ENCODE results near the gene CCK. TPM values are rescaled to one million over a fixed set of nuclear protein-coding genes. Genes with fewer than 3 reads are reported as not detected.

Gene CCK
- total and polyA plus RNA-seq, 8 donors, result 0.87 to 68.3 (median 1.5) TPM; not detected in 5

DNA sequence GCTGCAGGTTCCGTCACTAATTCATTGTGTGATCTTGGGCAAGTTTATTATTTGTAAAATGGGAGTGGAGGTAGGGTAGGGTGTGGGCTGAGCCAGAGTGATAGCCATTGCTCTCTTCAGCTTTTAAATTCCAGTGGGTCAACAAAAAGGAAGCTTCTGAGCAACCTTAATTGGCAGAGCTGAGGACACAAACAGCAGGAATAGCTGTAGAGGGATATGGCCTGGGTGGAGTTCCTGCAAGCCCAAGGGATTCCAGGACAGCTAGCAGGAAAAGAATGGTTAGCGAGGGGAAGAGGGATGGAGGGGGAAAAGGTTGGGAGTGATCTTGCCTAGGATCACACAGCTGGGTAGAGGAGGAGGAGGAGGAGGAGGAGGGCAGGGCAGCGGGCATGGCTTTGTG, 11.4 kb downstream of the CCK start:
- Histone ChIP-seq H3K9me3 (peaks cover 0 to 4% (median 0%) of the 10 kb centered on the region in 4 donors), H3K36me3 (no peaks in the 10 kb centered on the region), H3K27ac (no peak overlapping the region), H3K4me3 (no peak overlapping the region), H3K27me3 (peaks cover 0 to 37% (median 0%) of the 10 kb centered on the region in 3 donors), H3K4me1 (peaks cover 0 to 5% (median 0%) of the 10 kb centered on the region in 4 donors)
- intact Hi-C loops (cut with DNase I; ENCODE audit: low total_unique reads), result loop anchor here (10.0 kb wide), 1 partner anchor 180 kb away; no protein-coding TSS in a partner anchor
- 34 to 44% (median 37%) methylated on average over 3 of the region's 3 CpGs for WGBS, 5 donors
- TF ChIP-seq POLR2AphosphoS5 (IDR thresholded peaks at IDR 0.05) (no peak), POLR2A (IDR thresholded peaks at IDR 0.05) (no peak), EP300 (IDR thresholded peaks at IDR 0.05) (no peak)
- TF ChIP-seq, protein P1, sequence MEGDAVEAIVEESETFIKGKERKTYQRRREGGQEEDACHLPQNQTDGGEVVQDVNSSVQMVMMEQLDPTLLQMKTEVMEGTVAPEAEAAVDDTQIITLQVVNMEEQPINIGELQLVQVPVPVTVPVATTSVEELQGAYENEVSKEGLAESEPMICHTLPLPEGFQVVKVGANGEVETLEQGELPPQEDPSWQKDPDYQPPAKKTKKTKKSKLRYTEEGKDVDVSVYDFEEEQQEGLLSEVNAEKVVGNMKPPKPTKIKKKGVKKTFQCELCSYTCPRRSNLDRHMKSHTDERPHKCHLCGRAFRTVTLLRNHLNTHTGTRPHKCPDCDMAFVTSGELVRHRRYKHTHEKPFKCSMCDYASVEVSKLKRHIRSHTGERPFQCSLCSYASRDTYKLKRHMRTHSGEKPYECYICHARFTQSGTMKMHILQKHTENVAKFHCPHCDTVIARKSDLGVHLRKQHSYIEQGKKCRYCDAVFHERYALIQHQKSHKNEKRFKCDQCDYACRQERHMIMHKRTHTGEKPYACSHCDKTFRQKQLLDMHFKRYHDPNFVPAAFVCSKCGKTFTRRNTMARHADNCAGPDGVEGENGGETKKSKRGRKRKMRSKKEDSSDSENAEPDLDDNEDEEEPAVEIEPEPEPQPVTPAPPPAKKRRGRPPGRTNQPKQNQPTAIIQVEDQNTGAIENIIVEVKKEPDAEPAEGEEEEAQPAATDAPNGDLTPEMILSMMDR (IDR thresholded peaks at IDR 0.05), result no peak
- DNase-seq, result no peak

DNA sequence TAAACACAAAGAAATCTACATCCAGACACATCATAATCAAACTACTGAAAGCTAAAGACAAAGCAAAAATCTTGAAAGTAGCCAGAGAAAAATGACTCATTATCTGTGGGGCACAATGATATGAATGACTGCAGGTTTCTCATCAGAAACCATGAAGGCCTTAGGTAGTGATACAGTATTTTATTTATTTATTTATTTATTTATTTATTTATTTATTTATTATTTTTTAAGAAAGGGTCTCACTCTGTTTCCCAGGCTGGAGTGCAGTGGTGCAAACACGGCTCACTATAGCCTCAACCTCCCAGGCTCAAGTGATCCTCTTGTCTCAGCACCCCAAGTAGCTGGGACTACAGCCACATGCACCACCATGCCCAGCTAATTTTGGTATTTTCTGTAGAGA, 15.2 kb downstream of the CCK start:
- intact Hi-C loops (cut with DNase I; ENCODE audit: low total_unique reads), result loop anchor here (10.0 kb wide), 1 partner anchor 184 kb away; no protein-coding TSS in a partner anchor
- TF ChIP-seq EP300 (IDR thresholded peaks at IDR 0.05) (no peak), POLR2AphosphoS5 (IDR thresholded peaks at IDR 0.05) (no peak), POLR2A (IDR thresholded peaks at IDR 0.05) (no peak)
- TF ChIP-seq, protein P1 (IDR thresholded peaks at IDR 0.05), result no peak
- H3K27ac ChIP-seq, result no peak overlapping the region
- no peak overlapping the region for H3K4me3 ChIP-seq
- peaks cover 0 to 17% (median 0%) of the 10 kb centered on the region in 3 donors for H3K27me3 ChIP-seq
- no peaks in the 10 kb centered on the region for H3K36me3 ChIP-seq
- H3K4me1 ChIP-seq, result peaks cover 0 to 13% (median 3%) of the 10 kb centered on the region in 4 donors
- 0 to 100% (median 93%) methylated on average over 1 of the region's 1 CpG for WGBS, 5 donors
- no peak for DNase-seq
- no peaks in the 10 kb centered on the region for H3K9me3 ChIP-seq

DNA sequence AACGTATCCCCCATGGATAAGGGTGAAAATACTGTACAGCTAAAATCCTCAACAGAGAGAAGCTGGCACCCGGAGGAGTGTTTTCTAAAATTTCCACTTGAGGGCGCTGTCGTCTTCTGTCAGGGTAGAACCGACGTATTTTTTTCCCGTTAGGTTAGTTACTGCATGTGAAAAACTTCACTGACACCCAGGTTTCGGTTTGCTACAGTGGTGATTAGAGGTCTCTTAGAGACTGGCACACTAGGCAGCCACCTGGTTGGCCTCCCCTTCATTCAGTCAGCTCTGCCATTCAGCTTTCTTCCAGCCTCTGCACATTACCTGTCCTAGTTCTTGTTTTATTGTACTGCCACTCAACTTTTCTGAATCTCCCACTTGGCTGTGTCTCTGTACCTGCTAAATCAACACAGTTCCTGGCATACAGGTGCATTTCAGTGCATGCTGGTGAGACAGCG, 18.4 kb downstream of the CCK start:
- Histone ChIP-seq H3K27me3 (peaks cover 0 to 16% (median 0%) of the 10 kb centered on the region in 3 donors), H3K4me1 (peaks cover 0 to 8% (median 3%) of the 10 kb centered on the region in 4 donors), H3K4me3 (no peak overlapping the region), H3K9me3 (no peaks in the 10 kb centered on the region), H3K36me3 (no peaks in the 10 kb centered on the region), H3K27ac (no peak overlapping the region)
- DNase-seq, result peak; percentile 64 to 82
- TF ChIP-seq, protein P1 (IDR thresholded peaks at IDR 0.05), result peak in 5 of 7 experiments; percentile 38 to 71 (median 63)
- TF ChIP-seq POLR2AphosphoS5 (IDR thresholded peaks at IDR 0.05) (no peak), EP300 (IDR thresholded peaks at IDR 0.05) (no peak), POLR2A (IDR thresholded peaks at IDR 0.05) (no peak)
- intact Hi-C loops (cut with DNase I; ENCODE audit: low total_unique reads), result no loop called here
- 5 to 11% (median 6%) methylated on average over 9 of the region's 9 CpGs for WGBS, 5 donors

DNA sequence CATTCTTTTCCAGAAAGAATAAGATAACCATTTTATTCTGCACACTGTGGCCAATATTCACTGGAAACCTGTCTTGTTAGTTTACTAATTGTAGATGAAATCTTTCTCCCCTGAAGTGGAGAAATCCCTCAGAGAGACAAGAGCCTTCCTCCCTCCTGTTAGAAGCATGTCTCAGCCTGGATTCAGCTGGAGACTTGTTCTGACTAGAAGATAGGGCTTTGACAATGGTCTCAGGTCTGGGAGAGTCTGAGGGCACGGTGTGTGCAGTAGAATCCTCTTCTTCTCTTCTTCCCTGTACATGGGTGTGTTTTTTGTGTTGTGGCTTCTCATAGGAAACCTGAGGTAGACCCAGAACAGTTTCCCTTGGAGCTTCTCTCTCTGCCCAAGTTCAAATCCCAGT, 19.9 kb downstream of the CCK start:
- no peak for TF ChIP-seq POLR2A (IDR thresholded peaks at IDR 0.05)
- 30 to 69% (median 50%) methylated on average over 1 of the region's 1 CpG for WGBS, 5 donors
- no peak overlapping the region for H3K27ac ChIP-seq
- no peaks in the 10 kb centered on the region for H3K9me3 ChIP-seq
- no peaks in the 10 kb centered on the region for H3K36me3 ChIP-seq
- intact Hi-C loops (cut with DNase I; ENCODE audit: low total_unique reads), result no loop called here
- no peak overlapping the region for H3K4me3 ChIP-seq
- DNase-seq, result no peak
- H3K4me1 ChIP-seq, result peaks cover 0 to 8% (median 3%) of the 10 kb centered on the region in 4 donors
- peaks cover 0 to 15% (median 0%) of the 10 kb centered on the region in 3 donors for H3K27me3 ChIP-seq

DNA sequence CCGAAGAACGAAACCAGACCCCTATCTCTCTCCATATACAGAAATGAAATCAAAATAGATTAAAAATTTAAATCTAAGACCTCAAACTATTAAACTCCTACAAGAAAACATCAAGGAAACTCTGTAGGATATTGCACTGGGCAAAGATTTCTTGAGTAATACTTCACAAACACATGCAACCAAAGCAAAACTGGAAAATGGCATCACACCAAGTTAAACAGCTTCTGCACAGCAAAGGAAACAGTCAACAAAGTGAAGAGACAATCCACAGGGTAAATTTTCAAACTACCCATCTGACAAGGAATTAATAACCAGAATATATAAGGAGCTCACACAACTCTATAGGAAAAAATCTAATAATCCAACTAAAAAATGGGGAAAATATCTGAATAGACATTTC, 29.4 kb downstream of the CCK start:
- Histone ChIP-seq H3K4me1 (no peaks in the 10 kb centered on the region), H3K27me3 (peaks cover 0 to 19% (median 0%) of the 10 kb centered on the region in 3 donors), H3K9me3 (peaks cover 0 to 16% (median 12%) of the 10 kb centered on the region in 4 donors), H3K4me3 (no peak overlapping the region), H3K27ac (no peak overlapping the region), H3K36me3 (no peaks in the 10 kb centered on the region)
- intact Hi-C loops (cut with DNase I; ENCODE audit: low total_unique reads), result no loop called here
- DNase-seq, result no peak
- WGBS, 5 donors, result 88 to 98% (median 93%) methylated on average over 2 of the region's 2 CpGs
- TF ChIP-seq EP300 (IDR thresholded peaks at IDR 0.05) (no peak), POLR2AphosphoS5 (IDR thresholded peaks at IDR 0.05) (no peak), POLR2A (IDR thresholded peaks at IDR 0.05) (no peak)

Data from stomach (tissue), 9 donors.